GM18505 (cell line): ENCODE data around the gene DNAL4.

Experiments used
- ATAC-seq: cut with Tn5 transposase; IDR thresholded peaks from one replicate; pipeline ENCODE4 v1.9.1; 2021; ENCODE audit not compliant: unreplicated experiment
- POLR2A ChIP-seq: IDR thresholded peaks from 4 replicates; pipeline ENCODE4 v1.6.1; 2011; ENCODE audit warnings: borderline replicate concordance; ENCODE audit not compliant: insufficient read depth, insufficient read length; ENCODE audit errors: extremely low read depth

The DNAL4 gene

GRCh38 chr22:38832005-38832978 lies 38.3 kb upstream of the DNAL4 start:
- TF ChIP-seq POLR2A, result no peak
- no peak for ATAC-seq

GRCh38 chr22:38831166-38831945 lies 37.4 kb upstream of the DNAL4 start:
- no peak for ATAC-seq
- TF ChIP-seq POLR2A, result no peak

- no peak for TF ChIP-seq POLR2A
- no peak for ATAC-seq
Observed at GRCh38 chr22:38830845-38831108, 36.8 kb upstream of the DNAL4 start.

GRCh38 chr22:38830026-38830844 lies 36.3 kb upstream of the DNAL4 start:
- no peak for TF ChIP-seq POLR2A
- no peak for ATAC-seq

- ATAC-seq, result no peak
- no peak for TF ChIP-seq POLR2A
Observed at GRCh38 chr22:38829485-38829884, 35.5 kb upstream of the DNAL4 start.

- ATAC-seq, result no peak
- TF ChIP-seq POLR2A, result no peak
Observed at GRCh38 chr22:38828616-38829205, 34.8 kb upstream of the DNAL4 start.

- no peak for TF ChIP-seq POLR2A
- no peak for ATAC-seq
Observed at GRCh38 chr22:38828191-38828590, 34.2 kb upstream of the DNAL4 start.

- ATAC-seq, result no peak
- TF ChIP-seq POLR2A, result no peak
Observed at GRCh38 chr22:38827510-38827909, 33.6 kb upstream of the DNAL4 start.

- ATAC-seq, result no peak
- no peak for TF ChIP-seq POLR2A
Observed at GRCh38 chr22:38826801-38827200, 32.9 kb upstream of the DNAL4 start.

- no peak for TF ChIP-seq POLR2A
- ATAC-seq, result no peak
Observed at GRCh38 chr22:38826386-38826785, 32.4 kb upstream of the DNAL4 start.

GRCh38 chr22:38824585-38824984 lies 30.6 kb upstream of the DNAL4 start:
- TF ChIP-seq POLR2A, result no peak
- no peak for ATAC-seq

- ATAC-seq, result no peak
Observed at GRCh38 chr22:38823637-38824036, 29.7 kb upstream of the DNAL4 start.

GRCh38 chr22:38823076-38823475 lies 29.1 kb upstream of the DNAL4 start:
- no peak for ATAC-seq
- TF ChIP-seq POLR2A, result no peak

More at GRCh38 chr22:38823637-38824036, 29.7 kb upstream of the DNAL4 start:
- TF ChIP-seq POLR2A, result no peak
